HG02678 (cell line): ENCODE measurements around the gene SH3RF3.

Experiments
- ATAC-seq: cut with Tn5 transposase; IDR thresholded peaks from one replicate; pipeline ENCODE4 v1.9.1; 2021; ENCODE audit warnings: mild to moderate bottlenecking, moderate library complexity; ENCODE audit not compliant: unreplicated experiment

Gene SH3RF3

DNA sequence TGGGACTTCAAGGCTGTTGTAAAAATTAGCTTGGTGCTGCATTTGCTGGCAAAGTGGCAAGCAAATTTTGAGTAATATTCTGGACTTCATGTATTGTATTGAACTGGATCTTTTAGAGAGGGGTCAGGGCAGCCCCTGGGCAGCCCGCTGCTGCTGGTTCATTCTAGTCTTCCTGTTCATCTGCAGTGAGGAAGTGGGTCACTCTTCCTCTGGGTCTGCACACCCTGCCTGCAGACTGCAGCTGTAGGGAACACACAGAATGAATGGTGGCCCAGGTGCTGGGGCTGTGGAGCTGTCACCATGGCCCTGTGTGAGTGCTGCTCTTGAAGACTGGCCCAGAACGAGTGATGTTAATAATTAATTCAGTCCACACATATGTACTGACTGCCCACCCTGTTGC lies 9.4 kb downstream of the SH3RF3 start:
- no peak for ATAC-seq

DNA sequence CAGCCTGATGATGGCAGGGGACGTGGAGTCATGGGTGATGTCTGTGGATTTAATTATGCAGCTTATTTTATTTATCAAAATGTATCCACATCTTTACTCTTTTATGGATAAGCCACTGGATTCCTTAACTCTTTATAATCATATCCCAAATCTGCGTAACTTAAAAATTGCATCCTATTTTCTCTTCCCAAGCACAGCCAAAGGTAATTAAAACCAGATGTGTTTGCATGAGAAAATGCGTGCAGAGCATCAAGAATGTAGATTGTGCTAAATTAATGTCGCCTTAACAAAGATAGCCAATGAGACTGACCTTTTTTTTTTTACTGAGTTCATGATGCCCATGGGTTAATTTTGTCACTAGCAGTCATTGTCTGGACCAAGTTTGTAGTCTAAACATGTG lies 10.0 kb downstream of the SH3RF3 start:
- ATAC-seq, result no peak

DNA sequence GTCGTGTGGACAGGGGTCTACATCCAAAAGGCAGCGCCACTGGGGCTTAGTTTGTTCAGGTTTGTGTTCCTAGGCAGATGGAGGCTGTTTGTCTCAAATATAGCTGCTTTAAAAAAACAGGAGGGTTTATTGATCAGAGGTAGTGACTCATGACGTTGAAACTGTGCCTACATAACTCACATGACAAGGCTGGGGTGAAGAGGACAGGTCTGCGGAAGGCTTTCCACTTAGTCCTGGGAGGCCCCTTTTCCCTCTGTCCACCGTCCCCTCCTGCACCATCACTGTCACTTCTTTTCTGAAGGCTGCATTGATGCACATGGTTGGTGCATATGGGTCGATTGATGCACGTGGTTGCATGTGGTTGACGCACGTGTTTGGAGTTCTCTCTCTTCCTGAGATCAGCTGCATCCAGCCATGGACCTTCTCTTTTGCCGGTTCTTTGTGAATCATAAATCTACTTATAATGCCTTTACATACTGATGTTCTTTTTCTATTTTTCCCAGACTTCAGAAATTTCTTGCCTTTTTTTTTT lies 10.9 kb downstream of the SH3RF3 start:
- ATAC-seq, result no peak

DNA sequence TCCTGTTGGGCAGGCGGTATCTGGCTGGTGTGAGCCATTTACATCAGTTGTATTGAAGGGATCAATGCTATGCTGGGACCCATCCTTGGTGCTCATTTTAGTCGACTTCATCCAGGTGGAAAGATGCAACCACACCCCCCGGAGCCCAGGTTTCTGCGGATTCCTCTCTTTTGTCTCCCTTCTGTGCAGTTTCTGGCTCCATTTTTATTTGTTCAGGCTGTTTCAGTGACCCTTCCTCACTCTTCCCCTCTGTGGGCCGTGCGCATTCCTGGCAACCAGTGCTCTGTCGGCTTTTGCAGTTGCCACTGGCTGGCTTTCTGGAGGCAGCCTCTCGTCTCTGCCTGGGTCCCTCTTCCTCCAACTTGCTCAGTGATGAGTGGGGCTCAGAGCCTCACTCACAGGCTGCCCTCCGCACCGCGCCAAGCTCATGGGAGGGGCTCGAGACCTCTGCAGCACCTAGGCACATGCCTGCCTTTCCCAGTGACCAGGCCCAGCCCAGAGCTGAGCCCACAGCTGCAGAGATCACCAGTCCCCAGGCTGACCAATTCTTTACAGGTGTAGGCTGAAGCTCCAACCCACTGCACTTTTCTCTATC lies 12.1 kb downstream of the SH3RF3 start:
- no peak for ATAC-seq

DNA sequence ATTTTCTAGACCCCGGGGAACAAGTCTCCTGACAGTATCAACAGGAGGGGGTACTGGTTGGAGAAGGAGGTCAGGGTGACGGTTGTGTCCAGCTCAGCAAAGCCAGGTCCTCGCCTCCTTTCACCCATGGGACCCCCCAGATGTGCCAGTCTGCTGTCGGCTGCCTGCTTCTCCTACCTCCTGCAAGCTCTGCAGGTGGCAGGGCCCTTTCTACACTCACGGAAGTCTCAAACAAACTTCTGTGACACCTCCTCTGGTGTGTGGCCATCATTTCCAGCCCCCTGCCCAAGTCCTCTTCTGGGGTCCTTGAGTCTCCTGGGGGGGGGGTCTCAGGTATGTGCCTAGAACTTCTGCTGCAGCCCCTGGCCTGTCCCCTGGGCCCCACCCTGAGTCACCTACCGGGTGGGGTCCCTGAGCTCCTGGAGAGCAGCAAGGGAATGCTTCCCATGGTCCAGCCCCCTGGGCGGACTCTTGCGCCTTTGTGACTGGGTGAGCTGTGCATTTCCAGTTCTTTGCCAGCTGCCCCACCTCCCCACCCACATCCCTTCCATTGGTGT lies 12.8 kb downstream of the SH3RF3 start:
- no peak for ATAC-seq

DNA sequence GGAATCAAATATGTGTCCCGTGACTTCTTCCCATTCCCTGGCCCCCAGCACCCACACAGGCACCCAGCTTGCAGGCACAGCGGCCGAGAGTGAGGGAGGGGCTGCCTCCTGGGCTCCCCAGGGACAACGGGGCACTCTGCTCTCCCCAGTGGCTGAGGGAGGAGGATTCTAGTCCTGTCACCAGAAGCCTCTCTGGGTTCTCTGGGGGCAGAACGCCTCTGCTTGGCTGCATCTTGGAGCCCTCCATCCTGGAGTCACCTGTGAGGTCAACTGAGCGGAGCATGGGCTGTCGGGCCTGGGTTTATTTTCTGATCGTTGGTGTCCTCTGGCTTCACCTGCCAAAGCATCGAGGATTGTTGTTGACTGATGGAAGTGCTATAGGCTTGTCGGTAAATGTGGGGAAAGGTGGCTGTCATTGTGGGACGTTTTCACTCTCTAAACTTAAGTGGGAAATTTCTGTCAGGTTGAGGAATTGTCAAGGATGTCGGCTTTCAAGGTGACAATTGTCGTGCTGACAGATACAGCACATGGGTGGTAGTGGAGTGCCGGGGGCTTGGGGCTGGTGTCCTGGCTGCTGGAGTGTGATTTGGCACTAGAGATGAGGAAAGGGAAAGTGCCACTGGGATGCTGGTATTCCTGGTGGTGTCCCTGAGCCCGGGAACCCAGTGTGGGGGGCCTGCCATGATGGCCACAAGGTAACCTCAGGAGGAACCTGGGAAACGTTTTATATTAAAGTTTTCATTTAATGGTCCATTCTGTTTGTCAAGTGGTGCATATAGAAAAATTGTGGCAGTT lies 13.6 kb downstream of the SH3RF3 start:
- no peak for ATAC-seq

DNA sequence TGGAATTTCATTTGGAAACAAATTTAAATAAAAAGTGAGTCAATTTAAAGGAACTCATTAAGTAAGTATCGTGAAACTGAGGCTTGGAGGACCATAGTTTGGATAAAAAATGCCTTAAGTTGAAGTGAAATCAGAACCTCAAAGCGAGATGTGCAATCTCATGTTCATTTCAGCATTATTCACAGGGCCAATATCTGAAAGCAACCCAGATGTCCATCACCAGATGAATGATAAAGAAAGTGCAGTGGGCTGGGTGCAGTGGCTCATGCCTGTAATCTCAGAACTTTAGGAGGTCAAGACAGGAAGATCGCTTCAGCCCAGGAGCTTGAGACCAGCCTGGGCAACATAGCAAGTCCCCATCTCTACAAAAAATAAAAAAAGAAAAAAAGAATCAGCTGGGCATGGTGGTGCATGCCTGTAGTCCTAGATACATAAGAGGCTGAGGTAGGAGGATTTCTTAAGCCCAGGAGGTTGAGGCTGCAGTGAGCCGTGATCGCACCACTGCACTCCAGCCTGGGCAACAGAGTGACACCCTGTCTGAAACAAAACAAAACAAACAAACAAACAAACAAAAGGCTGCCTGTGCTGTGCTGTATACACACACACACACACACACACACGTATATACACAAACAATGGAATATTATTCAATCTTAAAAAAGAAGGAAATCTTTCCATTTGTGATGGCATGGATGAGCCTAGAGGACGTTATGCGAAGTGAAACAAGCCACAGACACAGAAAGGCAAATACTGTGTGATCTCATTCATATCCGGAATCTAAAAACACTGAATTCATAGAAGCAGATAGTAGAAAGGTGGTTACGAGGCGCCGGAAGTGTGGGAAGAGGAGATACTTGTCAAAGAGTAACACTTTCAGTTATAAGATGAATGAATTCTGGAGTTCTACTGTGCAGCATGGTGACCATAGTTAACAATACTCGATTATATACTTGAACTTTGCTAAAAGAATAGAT lies 14.5 kb downstream of the SH3RF3 start:
- no peak for ATAC-seq

DNA sequence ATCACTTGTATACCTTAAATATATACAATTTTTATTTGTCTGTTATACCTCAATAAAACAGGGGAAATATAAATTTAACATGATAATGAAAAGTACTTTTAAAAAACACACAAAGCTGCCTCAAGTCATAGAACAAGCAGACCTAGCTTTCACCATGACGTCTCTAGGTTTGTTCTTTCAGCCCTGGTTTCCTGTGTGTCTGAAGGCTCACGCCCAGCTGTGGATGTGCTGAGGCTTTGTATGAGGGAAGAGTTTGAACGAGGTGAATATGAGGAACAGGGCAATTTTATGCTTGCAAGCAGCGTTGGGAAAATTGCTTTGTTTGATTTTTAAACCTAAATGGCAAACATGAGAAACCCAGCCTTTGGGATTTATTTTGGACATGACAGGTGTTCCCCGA lies 15.3 kb downstream of the SH3RF3 start:
- ATAC-seq, result no peak

DNA sequence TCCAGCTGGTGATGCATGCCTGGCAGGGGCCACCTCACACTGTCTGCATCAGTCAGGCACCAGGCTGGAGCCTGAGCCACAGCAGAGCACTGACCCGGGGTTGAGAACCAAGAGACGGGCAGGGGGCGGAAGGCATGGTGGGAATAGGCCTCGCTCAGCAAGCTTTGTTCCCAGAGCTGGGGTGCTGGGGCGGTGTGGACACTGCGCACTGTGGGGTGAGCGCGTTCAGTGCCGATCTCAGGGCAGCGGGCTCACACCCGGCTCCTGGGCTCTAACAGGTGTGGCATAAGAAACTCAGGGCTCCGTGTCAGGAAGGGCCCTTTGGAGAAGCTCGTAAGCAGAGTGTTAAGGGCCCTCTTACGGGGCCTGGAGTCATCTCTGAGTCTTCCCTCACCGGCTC lies 15.7 kb downstream of the SH3RF3 start:
- no peak for ATAC-seq

DNA sequence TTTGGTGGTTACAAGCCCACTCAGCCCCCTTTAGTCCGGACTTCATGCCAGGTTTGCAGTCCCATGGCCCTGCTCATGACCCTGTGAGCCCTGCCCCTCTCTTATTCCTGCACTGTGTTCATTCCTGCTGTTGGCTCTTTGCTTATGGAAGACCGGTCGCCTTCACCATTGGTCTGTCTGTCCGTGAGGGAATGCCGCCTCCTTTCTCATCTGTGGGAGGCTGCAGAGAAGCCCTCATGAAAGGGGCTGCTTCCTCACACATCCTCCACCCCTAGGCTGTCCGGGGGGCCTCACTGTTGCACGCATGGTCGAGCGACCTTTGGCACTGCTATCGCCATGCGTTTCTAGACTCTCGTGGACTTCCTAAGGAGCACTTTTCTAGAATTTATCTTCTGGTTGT lies 16.3 kb downstream of the SH3RF3 start:
- no peak for ATAC-seq

DNA sequence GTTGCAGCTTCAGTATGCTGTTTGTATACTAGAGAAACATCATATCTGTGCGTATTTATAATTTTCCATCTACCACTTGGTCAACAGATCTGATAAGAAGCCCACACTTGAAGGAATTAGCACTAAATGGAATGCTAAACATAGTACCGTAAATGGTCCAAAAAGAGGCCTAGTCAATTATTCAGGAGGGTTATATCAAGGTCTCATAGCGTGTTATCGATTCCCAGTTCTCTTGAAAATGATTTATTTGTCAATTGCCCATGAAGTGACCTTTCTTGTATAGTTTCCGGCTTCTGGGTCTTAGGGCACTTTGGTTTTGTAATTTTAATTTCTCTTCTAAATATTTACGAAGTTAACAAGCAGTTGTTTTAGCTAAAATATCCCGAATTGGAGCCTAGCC lies 18.4 kb downstream of the SH3RF3 start:
- no peak for ATAC-seq

DNA sequence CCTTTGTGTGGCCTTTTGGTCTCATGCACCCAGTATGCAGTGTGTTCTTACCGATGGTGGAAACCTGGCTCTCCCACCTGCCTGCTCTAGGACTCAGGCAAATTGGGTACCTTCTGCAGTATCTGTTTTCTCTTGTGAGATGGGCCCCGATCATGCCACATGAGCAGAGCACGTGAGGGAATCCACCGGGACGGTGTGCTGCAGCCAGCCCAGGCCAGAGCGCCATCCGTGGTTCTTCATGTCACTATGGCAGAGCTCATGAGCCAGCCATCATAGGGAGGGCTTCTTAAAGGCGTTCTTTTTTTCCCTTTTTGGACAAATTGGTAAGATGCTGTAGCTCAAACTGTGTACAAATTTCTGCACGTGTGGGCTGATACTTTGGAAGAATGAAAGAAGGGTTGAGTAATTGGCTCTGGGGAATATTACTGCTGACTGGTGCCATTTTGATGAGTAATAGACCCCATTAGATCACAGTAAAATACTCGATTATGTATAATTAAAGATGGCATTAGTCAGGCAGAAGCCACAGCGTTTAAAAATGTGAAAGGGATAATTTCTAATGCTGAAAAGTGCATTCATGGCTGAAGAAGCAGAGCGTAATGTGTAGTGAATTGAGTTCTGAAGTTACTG lies 19.2 kb downstream of the SH3RF3 start:
- no peak for ATAC-seq

DNA sequence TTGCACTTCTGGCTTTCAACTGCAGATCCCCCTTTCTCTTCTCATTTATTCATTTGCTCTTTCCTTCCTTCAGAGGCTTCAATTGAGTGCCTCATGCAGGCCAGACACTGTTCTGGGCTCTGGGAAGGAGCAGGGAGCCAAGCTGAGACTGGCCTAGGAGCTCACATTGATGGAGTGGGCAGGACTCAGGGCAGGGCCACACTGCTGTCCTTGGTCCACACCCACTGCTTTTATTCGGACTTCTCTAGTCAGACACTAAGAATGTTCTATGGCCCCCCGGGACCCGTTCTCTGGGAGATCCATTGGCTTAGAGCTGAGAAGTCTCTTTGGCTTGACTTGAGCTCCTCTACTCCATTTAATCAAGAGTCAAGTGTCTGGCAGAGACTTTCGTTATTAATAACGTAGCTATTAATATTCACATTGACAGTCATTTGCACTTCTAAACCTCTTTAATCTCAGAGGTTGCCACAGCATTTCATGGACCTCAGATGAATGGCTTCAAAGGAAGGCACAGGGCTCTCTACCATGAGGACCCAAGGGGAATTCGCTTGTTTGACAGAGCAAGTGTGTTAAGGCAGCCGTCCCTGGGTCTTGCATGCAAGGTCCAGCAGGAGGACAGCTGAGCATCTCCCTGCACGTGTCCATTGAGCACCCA lies 20.1 kb downstream of the SH3RF3 start:
- ATAC-seq, result no peak

DNA sequence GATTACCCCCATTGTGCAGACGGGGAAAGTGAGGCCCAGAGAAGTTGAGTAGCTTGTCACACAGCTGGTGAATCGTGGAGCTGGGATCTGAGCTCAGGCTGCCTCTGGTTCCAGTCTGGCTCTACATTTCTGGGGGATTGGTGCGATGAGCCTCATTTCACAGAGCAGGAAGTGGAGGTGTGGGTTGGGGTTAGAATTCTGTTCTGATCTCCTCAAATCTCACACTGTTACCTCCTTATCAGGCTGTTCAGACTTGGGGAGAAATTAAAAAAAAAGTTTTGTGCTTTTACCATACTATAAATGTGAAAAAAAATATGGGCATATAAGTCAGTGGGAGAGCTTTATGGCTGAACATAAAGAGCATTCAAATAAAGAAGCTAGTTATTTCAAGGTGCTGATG lies 21.6 kb downstream of the SH3RF3 start:
- ATAC-seq, result no peak

DNA sequence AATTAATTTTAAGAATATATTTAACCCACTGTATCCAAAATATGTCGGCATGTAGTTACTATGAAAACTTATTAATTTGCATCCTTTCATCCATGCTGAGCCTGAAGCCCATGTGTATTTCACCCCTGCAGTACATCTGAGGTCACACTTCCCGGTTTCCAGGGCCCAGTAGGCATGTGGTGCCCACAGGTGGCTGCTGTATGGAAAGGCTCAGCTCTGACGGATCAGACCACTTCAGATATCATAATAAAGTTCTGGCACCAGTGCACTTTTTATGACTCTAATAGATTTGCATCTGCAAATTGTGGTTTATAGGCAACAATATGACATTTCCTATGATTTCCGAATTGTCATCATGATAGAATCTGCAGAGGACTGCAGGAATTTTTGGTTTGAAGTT lies 22.5 kb downstream of the SH3RF3 start:
- no peak for ATAC-seq

DNA sequence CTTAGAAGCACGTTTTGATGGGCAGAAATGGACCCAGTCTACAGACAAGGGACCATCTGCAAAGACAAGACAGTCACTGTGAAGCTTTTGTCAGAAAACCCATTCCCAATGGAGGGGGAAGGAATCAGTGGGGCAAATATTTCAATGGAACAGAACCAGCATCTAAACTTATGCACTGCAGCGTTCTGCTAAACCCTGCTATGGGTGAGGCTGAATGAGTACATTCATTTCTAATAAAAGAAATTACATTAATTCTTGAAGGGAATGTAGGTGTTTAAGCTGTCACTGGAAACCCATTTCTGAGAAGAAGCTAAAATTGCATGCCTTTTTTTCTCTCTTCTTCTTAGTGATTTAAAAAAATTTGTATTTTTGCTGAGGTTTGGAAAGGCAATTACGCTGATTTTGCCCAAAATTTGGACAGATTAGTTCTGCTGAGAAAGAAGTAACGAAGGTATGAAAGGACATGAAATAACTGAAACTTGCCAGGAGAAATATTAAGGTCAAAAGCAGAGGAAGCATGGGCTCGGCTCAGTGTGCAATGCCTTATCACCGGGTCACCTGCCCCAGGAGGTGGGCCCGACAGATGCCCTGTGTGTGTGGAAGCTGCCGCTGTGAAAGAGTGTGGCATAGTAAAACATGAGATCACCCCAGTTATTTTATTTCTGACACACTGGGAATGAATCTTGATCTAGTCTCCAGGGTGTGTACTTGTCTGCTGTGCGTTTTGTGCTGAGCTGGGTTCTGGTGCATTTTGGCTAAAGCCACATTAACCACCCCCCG lies 24.2 kb downstream of the SH3RF3 start:
- no peak for ATAC-seq

DNA sequence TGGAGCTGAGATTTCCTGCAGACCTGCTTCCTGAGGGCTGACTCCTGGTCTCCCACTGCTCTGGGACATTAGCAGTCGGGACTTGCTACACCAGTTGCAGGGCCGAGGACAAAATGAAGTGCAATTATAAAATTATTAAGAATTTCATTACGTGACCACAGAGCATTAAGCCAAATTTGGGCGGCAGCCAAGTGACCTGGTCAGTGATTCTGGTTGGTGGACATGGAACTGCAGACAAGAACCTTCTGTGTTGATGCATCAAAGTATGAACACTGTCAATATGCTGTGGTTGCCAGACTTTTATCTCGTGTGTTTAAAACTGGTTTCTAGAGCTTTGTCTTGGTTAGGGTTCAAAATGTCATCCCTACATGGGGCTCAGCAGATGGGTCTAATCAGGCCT lies 24.8 kb downstream of the SH3RF3 start:
- no peak for ATAC-seq

DNA sequence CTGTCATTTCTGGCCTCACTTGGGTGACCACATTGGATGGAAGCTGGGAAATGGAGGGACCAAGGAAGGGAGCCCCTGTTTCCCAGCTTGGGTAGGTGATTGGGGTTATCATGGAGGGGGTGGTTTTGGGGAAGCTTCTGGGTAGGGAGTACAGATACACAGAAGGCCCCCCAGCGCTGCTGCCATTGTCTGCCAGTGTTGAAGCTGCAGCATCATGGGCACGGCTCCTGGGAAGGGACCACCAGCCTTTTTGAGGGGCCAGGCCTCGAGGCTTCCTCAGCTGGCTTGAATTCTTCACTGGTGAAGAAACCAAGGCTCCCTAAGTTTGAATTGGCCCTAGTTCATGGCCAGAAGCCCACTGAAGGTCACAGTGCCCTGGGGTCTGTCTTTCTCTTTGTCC lies 25.2 kb downstream of the SH3RF3 start:
- ATAC-seq, result no peak
